Activated CD8-positive, alpha-beta memory T cell treated with anti-CD3 and anti-CD28 coated beads for 36 hours (primary cell): ENCODE results near the gene DSCAML1. TPM values are rescaled to one million over a fixed set of nuclear protein-coding genes. Genes with fewer than 3 reads are reported as not detected.

Source experiments
- CTCF ChIA-PET: fragments of 350-600 bp; sonication (Branson Sonifier 250); formaldehyde crosslinking; loops from one replicate; lab custom pipeline; 2021; ENCODE audit warnings: antibody characterized with exemption; lab: Charles Lee
- POLR2A ChIA-PET: fragments of 350-600 bp; sonication (Branson Sonifier 250); formaldehyde crosslinking; loops from one replicate; lab custom pipeline; 2021; ENCODE audit warnings: antibody characterized with exemption; lab: Charles Lee
- total RNA-seq, 2 experiments: library from RNA; stranded (reverse); gene quantifications; one replicate each; pipeline ENCODE4 v1.2.3, GENCODE V29; 2021

The DSCAML1 gene
- total RNA-seq = under 1 TPM; 0.13 to 0.17 TPM

GRCh38 chr11:117796872-117797529 lies at the start of gene DSCAML1:
Gene DSCAML1, minus strand, starts transcription at chr11:117797216. Its CDS starts 137 bp downstream, at chr11:117797079.
- ChIA-PET CTCF (interaction anchor here (2.7 kb wide), 1 partner anchor 11 kb away, joined by 11 read pairs; no protein-coding TSS in a partner anchor), POLR2A (no interaction called here)

- POLR2A ChIA-PET = interaction anchor here (1.2 kb wide), 1 partner anchor 155 kb away, joined by 3 read pairs; no protein-coding TSS in a partner anchor
- CTCF ChIA-PET = interaction anchor here (0.6 to 5.7 kb wide), 22 partner anchors 9 to 214 kb away, joined by 3 to 65 read pairs (median 4); partner anchors contain the start of genes FXYD2 and FXYD6
Observed at GRCh38 chr11:117843666-117844484, 46.9 kb upstream of the DSCAML1 start.

GRCh38 chr11:117842131-117842941 lies 45.3 kb upstream of the DSCAML1 start:
- POLR2A ChIA-PET = no interaction called here
- CTCF ChIA-PET = interaction anchor here (1.0 to 5.7 kb wide), 6 partner anchors 33 to 212 kb away, joined by 3 to 65 read pairs (median 5); no protein-coding TSS in a partner anchor

- ChIA-PET POLR2A (no interaction called here), CTCF (interaction anchor here (5.7 kb wide), 1 partner anchor 104 kb away, joined by 65 read pairs; no protein-coding TSS in a partner anchor)
Observed at GRCh38 chr11:117841551-117842031, 44.6 kb upstream of the DSCAML1 start.

GRCh38 chr11:117840881-117841550 lies 44.0 kb upstream of the DSCAML1 start:
- ChIA-PET CTCF (interaction anchor here (1.4 kb wide), 1 partner anchor 106 kb away, joined by 8 read pairs; no protein-coding TSS in a partner anchor), POLR2A (no interaction called here)

GRCh38 chr11:117839936-117840813 lies 43.2 kb upstream of the DSCAML1 start:
- ChIA-PET POLR2A (no interaction called here), CTCF (interaction anchor here (1.4 kb wide), 1 partner anchor 107 kb away, joined by 8 read pairs; no protein-coding TSS in a partner anchor)

GRCh38 chr11:117839380-117839881 lies 42.4 kb upstream of the DSCAML1 start:
- CTCF ChIA-PET = no interaction called here
- POLR2A ChIA-PET = no interaction called here

- ChIA-PET CTCF (interaction anchor here (0.9 kb wide), 1 partner anchor 108 kb away, joined by 7 read pairs; no protein-coding TSS in a partner anchor), POLR2A (no interaction called here)
Observed at GRCh38 chr11:117838901-117839300, 41.9 kb upstream of the DSCAML1 start.

- ChIA-PET CTCF (no interaction called here), POLR2A (no interaction called here)
Observed at GRCh38 chr11:117837791-117838190, 40.8 kb upstream of the DSCAML1 start.

- CTCF ChIA-PET = no interaction called here
- POLR2A ChIA-PET = no interaction called here
Observed at GRCh38 chr11:117837070-117837776, 40.2 kb upstream of the DSCAML1 start.

GRCh38 chr11:117836077-117836960 lies 39.3 kb upstream of the DSCAML1 start:
- CTCF ChIA-PET = interaction anchor here (0.7 to 2.3 kb wide), 3 partner anchors 110 to 217 kb away, joined by 5 to 8 read pairs (median 8); no protein-coding TSS in a partner anchor
- POLR2A ChIA-PET = no interaction called here

- ChIA-PET CTCF (interaction anchor here (0.7 to 2.3 kb wide), 4 partner anchors 9 to 218 kb away, joined by 3 to 8 read pairs (median 6); no protein-coding TSS in a partner anchor), POLR2A (no interaction called here)
Observed at GRCh38 chr11:117835576-117835975, 38.6 kb upstream of the DSCAML1 start.

GRCh38 chr11:117834838-117835443 lies 37.9 kb upstream of the DSCAML1 start:
- POLR2A ChIA-PET = no interaction called here

GRCh38 chr11:117834068-117834810 lies 37.2 kb upstream of the DSCAML1 start:
- CTCF ChIA-PET = interaction anchor here (1.0 to 5.4 kb wide), 9 partner anchors 10 to 336 kb away, joined by 3 to 25 read pairs (median 4); no protein-coding TSS in a partner anchor
- POLR2A ChIA-PET = no interaction called here

More at GRCh38 chr11:117834838-117835443, 37.9 kb upstream of the DSCAML1 start:
- CTCF ChIA-PET = interaction anchor here (1.0 to 2.8 kb wide), 7 partner anchors 9 to 336 kb away, joined by 3 to 8 read pairs (median 4); no protein-coding TSS in a partner anchor
